22Rv1 (cell line): ENCODE measurements around the gene TARBP2.

ENCODE experiments used
- ZFX ChIP-seq: fragments of 450-650 bp; IDR thresholded peaks from 2 replicates; pipeline ENCODE4 v1.6.1; 2017; ENCODE audit warnings: antibody characterized with exemption, borderline replicate concordance
- TF ChIP-seq, protein P1 (sequence below): fragments of 450-650 bp; IDR thresholded peaks from 2 replicates; pipeline ENCODE4 v1.5.1; 2017; ENCODE audit warnings: mild to moderate bottlenecking

DNA sequence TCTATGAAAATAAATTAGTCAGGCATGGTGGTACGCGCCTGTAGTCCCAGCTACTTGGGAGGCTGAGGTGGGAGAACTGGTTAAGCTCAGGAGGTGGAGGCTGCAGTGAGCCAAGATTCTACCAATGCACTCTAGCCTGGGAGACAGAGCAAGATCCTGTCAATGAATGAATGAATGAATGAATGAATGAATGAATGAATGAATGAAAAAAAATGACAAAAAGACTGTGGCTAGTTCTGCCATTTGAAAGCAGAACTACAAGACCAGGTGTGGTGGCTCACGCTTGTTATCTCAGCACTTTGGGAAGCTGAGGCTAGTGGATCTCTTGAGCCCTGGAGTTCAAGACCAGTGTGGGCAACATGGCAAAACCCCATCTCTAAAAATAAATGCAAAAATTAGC, 38.4 kb downstream of the TARBP2 start:
- TF ChIP-seq, protein P1, sequence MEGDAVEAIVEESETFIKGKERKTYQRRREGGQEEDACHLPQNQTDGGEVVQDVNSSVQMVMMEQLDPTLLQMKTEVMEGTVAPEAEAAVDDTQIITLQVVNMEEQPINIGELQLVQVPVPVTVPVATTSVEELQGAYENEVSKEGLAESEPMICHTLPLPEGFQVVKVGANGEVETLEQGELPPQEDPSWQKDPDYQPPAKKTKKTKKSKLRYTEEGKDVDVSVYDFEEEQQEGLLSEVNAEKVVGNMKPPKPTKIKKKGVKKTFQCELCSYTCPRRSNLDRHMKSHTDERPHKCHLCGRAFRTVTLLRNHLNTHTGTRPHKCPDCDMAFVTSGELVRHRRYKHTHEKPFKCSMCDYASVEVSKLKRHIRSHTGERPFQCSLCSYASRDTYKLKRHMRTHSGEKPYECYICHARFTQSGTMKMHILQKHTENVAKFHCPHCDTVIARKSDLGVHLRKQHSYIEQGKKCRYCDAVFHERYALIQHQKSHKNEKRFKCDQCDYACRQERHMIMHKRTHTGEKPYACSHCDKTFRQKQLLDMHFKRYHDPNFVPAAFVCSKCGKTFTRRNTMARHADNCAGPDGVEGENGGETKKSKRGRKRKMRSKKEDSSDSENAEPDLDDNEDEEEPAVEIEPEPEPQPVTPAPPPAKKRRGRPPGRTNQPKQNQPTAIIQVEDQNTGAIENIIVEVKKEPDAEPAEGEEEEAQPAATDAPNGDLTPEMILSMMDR: no peak
- TF ChIP-seq ZFX: no peak
